GM12878 (cell line): ENCODE results near the gene SLF2. TPM values are rescaled to one million over a fixed set of nuclear protein-coding genes. Genes with fewer than 3 reads are reported as not detected.

ENCODE experiments used
- ATAC-seq: fragments of 200-7000 bp; cut with Tn5 transposase; 3 replicates; pipeline ENCODE4 v1.9.1; 2020; ENCODE audit warnings: mild to moderate bottlenecking, moderate library complexity
- BruUV-seq: library from RNA; stranded (reverse); fragments of 400-500 nt; replicated peaks from 2 replicates; lab custom pipeline; 2021; lab: Mats Ljungman, UMichigan
- CTCF ChIA-PET: fragments of 300-600 bp; sonication (Branson Sonifier 250); formaldehyde crosslinking; extraction: SDS; loops from one replicate; lab custom pipeline; 2021; ENCODE audit warnings: inconsistent platforms; lab: Yijun Ruan, JAX
- POLR2A ChIA-PET: fragments of 350-600 bp; formaldehyde crosslinking; extraction: SDS; loops from one replicate; lab custom pipeline; 2021; ENCODE audit warnings: inconsistent platforms; lab: Charles Lee
- RAD21 ChIA-PET: fragments of 300-600 bp; sonication (Branson Sonifier 250); formaldehyde crosslinking; loops from one replicate; lab custom pipeline; 2023; ENCODE audit warnings: antibody characterized with exemption; ENCODE audit not compliant: unreplicated experiment; lab: Charles Lee
- SMC1A ChIA-PET: fragments of 300-600 bp; sonication (Branson Sonifier 250); formaldehyde crosslinking; loops from one replicate; lab custom pipeline; 2023; ENCODE audit not compliant: unreplicated experiment, uncharacterized antibody; lab: Charles Lee
- DNase-seq: peaks from one replicate; pipeline ENCODE4 v3.0.0-alpha.2; 2011; ENCODE audit warnings: low read depth, low spot score
- FAIRE-seq: peaks from 3 replicates; lab custom pipeline; 2011; peaks lifted over from hg19 to GRCh38; lab: Jason Lieb, UNC
- H2AFZ ChIP-seq: 2 replicates; pipeline ENCODE4 v1.6.0; 2011; ENCODE audit warnings: low read depth, low read length, control low read depth; ENCODE audit not compliant: control insufficient read depth
- H3K27ac ChIP-seq: 2 replicates; pipeline ENCODE4 v1.5.1; 2011; ENCODE audit warnings: control low read depth; ENCODE audit not compliant: control insufficient read depth, insufficient read depth
- H3K27me3 ChIP-seq, 2 experiments: replicated peaks in 1 of 2; 2 replicates each; pipeline versions ENCODE4 v1.6.0 to v1.6.1; 2011; ENCODE audit warnings: low read length in 1 of 2; ENCODE audit not compliant: control insufficient read depth in 2 of 2, insufficient read depth in 2 of 2
- H3K36me3 ChIP-seq, 2 experiments: 2 replicates each; pipeline ENCODE4 v1.5.1; 2011; ENCODE audit warnings: low read length in 1 of 2; ENCODE audit not compliant: control insufficient read depth in 2 of 2, insufficient read depth in 2 of 2
- H3K4me1 ChIP-seq: 2 replicates; pipeline ENCODE4 v1.6.1; 2011; ENCODE audit warnings: mild to moderate bottlenecking, low read length, moderate library complexity, mixed read lengths; ENCODE audit not compliant: control insufficient read depth, insufficient read depth
- H3K4me2 ChIP-seq: 2 replicates; pipeline ENCODE4 v1.6.0; 2011; ENCODE audit warnings: control low read depth; ENCODE audit not compliant: control insufficient read depth, insufficient read depth
- H3K4me3 ChIP-seq: fragments of 200-600 bp; sonication (generic); 2 replicates; pipeline ENCODE4 v1.5.1; 2016
- H3K79me2 ChIP-seq: 2 replicates; pipeline ENCODE4 v1.6.0; 2011; ENCODE audit warnings: low read length; ENCODE audit not compliant: control insufficient read depth, insufficient read depth
- H3K9ac ChIP-seq: 2 replicates; pipeline ENCODE4 v1.8.0; 2011; ENCODE audit warnings: low read length, control low read depth, mixed read lengths; ENCODE audit not compliant: control insufficient read depth, insufficient read depth
- H3K9me3 ChIP-seq: replicated peaks from 3 replicates; pipeline ENCODE4 v1.5.1; 2011; ENCODE audit warnings: mild to moderate bottlenecking, low read length; ENCODE audit not compliant: control insufficient read depth, insufficient read depth
- H4K20me1 ChIP-seq: 2 replicates; pipeline ENCODE4 v1.6.0; 2011; ENCODE audit not compliant: control insufficient read depth, insufficient read depth
- ATF2 ChIP-seq: IDR thresholded peaks from 2 replicates; pipeline ENCODE4 v1.6.1; 2012; ENCODE audit warnings: low read length, inconsistent platforms
- BCL11A ChIP-seq: IDR thresholded peaks from 2 replicates; pipeline ENCODE4 v1.6.1; 2011; ENCODE audit warnings: low read depth, low read length
- CREM ChIP-seq: IDR thresholded peaks from 2 replicates; pipeline ENCODE4 v1.6.1; 2014; ENCODE audit warnings: antibody characterized with exemption, low read depth
- CTCF ChIP-seq, 3 experiments: IDR thresholded peaks in 2 of 3; conservative IDR thresholded peaks in 1 of 3; 2 replicates each; pipeline ENCODE4 v1.5.1; 2011; ENCODE audit warnings: low read depth in 3 of 3, low read length in 3 of 3, mild to moderate bottlenecking in 3 of 3, control low read depth in 2 of 3, moderate library complexity in 2 of 3, inconsistent platforms in 1 of 3, mixed read lengths in 1 of 3; ENCODE audit not compliant: control insufficient read depth in 2 of 3, insufficient read depth in 1 of 3; ENCODE audit errors: extremely low read depth in 1 of 3
- JUNB ChIP-seq: IDR thresholded peaks from 2 replicates; pipeline ENCODE4 v1.6.1; 2016; ENCODE audit warnings: antibody characterized with exemption, mild to moderate bottlenecking
- NFIC ChIP-seq: IDR thresholded peaks from 2 replicates; pipeline ENCODE4 v1.6.1; 2012; ENCODE audit warnings: low read depth, mild to moderate bottlenecking, inconsistent platforms, low read length, moderate library complexity
- PKNOX1 ChIP-seq: fragments of 450-650 bp; IDR thresholded peaks from 2 replicates; pipeline ENCODE4 v1.6.1; 2016; ENCODE audit warnings: mild to moderate bottlenecking
- PML ChIP-seq: IDR thresholded peaks from 2 replicates; pipeline ENCODE4 v1.6.1; 2012; ENCODE audit warnings: low read length, inconsistent platforms
- SMC3 ChIP-seq: IDR thresholded peaks from 2 replicates; pipeline ENCODE4 v1.6.1; 2011; ENCODE audit warnings: low read length, improper control_type of control experiment, borderline replicate concordance
- SRF ChIP-seq, 2 experiments: IDR thresholded peaks; 2 replicates each; pipeline ENCODE4 v1.6.1; 2011; ENCODE audit warnings: low read depth in 2 of 2, low read length in 2 of 2, mild to moderate bottlenecking in 1 of 2, moderate library complexity in 1 of 2
- USF1 ChIP-seq: IDR thresholded peaks from 2 replicates; pipeline ENCODE4 v1.6.1; 2011; ENCODE audit warnings: borderline replicate concordance, low read depth, mild to moderate bottlenecking, moderate library complexity, mixed read lengths, low read length; ENCODE audit not compliant: insufficient read depth; ENCODE audit errors: extremely low read length
- ZBTB33 ChIP-seq: fragments of 450-650 bp; IDR thresholded peaks from 2 replicates; pipeline ENCODE4 v1.6.1; 2017; ENCODE audit warnings: mild to moderate bottlenecking
- ZNF207 ChIP-seq: fragments of 450-650 bp; IDR thresholded peaks from 2 replicates; pipeline ENCODE4 v1.6.1; 2014; ENCODE audit warnings: antibody characterized with exemption, mild to moderate bottlenecking, borderline replicate concordance
- ZNF274 ChIP-seq: IDR thresholded peaks from one replicate; pipeline ENCODE4 v1.8.0; 2011; ENCODE audit not compliant: insufficient read length, insufficient read depth
- ZNF384 ChIP-seq: IDR thresholded peaks from 2 replicates; pipeline ENCODE4 v1.6.1; 2012; ENCODE audit warnings: low read depth, mild to moderate bottlenecking, low read length, improper control_type of control experiment, borderline replicate concordance
- WGBS: methylation state at CpG from one replicate; pipeline ENCODE4 v1.1.6; 2016; ENCODE audit warnings: low lambda C conversion rate; ENCODE audit not compliant: insufficient replicate concordance, insufficient coverage; ENCODE audit errors: missing lambda C conversion rate; 5-methylcytosine and 5-hydroxymethylcytosine counted together
- in situ Hi-C: fragments of 300-500 bp; cut with MboI; formaldehyde crosslinking; loops from 9 replicates; pipeline ENCODE4 v1.14.3; 2018; ENCODE audit warnings: mixed read lengths
- intact Hi-C: fragments of 100-400 bp; cut with micrococcal nuclease; formaldehyde crosslinking; loops from one replicate; pipeline ENCODE4 v1.14.2; 2022; ENCODE audit not compliant: unreplicated experiment
- polyA plus RNA-seq, 11 experiments: library from polyadenylated mRNA; depleted of rRNA in 4 of 11; unstranded in 6 of 11; stranded (reverse) in 5 of 11; fragments of >200 nt; fragmentation: Nextera tagmentation in 4 of 11; fragmentation: Illumina TruSeq in 1 of 11; extraction: Ambion mirVana in 4 of 11; extraction: Trizol in 1 of 11; gene quantifications; 1 replicate in 1 of 11; 2 replicates in 10 of 11; pipeline versions ENCODE4 v1.2.1 to v1.2.3, GENCODE V29; 2011 to 2016; ENCODE audit warnings: inconsistent platforms in 2 of 11, missing spikeins in 2 of 11, low read depth in 1 of 11
- total RNA-seq, 4 experiments: library from RNA; depleted of rRNA in 3 of 4; stranded (reverse); fragments of >200 nt in 3 of 4; fragmentation: Illumina TruSeq in 1 of 4; extraction: Trizol in 1 of 4; gene quantifications; 2 replicates each; pipeline versions ENCODE4 v1.2.1 to v1.2.3, GENCODE V29; 2013 to 2021

SLF2 gene
- total and polyA plus RNA-seq, 10 of the 15 experiments (the other 5 are each of a cell fraction or from before 2014, with no cell fraction given), result 3.0 to 25.2 (median 17.9) TPM

- H3K36me3 ChIP-seq, result no peaks in the 10 kb centered on the region
- no TSS peak for BruUV-seq
- no peaks in the 10 kb centered on the region for H3K9me3 ChIP-seq
- FAIRE-seq (no peak), DNase-seq (no peak), ATAC-seq (no peak)
- H3K27ac ChIP-seq, result no peak overlapping the region
- no peaks in the 10 kb centered on the region; a peak in 1 of 4 replicates for H3K27me3 ChIP-seq
- H2AFZ ChIP-seq, result no peak overlapping the region
- H3K9ac ChIP-seq, result no peak overlapping the region
- CTCF ChIA-PET, result interaction anchor here (0.5 to 1.4 kb wide), 5 partner anchors 21 to 353 kb away, joined by 3 to 4 read pairs (median 3); no protein-coding TSS in a partner anchor
- SMC1A ChIA-PET, result interaction anchor here (1.8 kb wide), 1 partner anchor 14 kb away, joined by 5 read pairs; no protein-coding TSS in a partner anchor
- H4K20me1 ChIP-seq, result no peaks in the 10 kb centered on the region
- intact Hi-C loops, result loop anchor here (5.0 to 10.0 kb wide), 3 partner anchors 130 to 538 kb away; partner anchors contain the start of gene PAX2
- RAD21 ChIA-PET, result interaction anchor here (0.6 kb wide), 1 partner anchor 125 kb away, joined by 3 read pairs; the partner anchor contains the start of gene LZTS2
- H3K4me1 ChIP-seq, result no peaks in the 10 kb centered on the region
- POLR2A ChIA-PET, result interaction anchor here (0.6 kb wide), 1 partner anchor 228 kb away, joined by 3 read pairs; no protein-coding TSS in a partner anchor
- 40% methylated on average over 19 of the region's 20 CpGs for WGBS
- H3K4me3 ChIP-seq, result no peak overlapping the region
- H3K4me2 ChIP-seq, result no peak overlapping the region
- in situ Hi-C loops, result loop anchor here (5.0 kb wide), 1 partner anchor 203 kb away; no protein-coding TSS in a partner anchor
- H3K79me2 ChIP-seq, result no peaks in the 10 kb centered on the region
- no peak for TF ChIP-seq ZNF207
- no peak for TF ChIP-seq ZBTB33
- TF ChIP-seq ZNF274, result no peak
- no peak for TF ChIP-seq ZNF384
- TF ChIP-seq NFIC, result no peak
- no peak for TF ChIP-seq CREM
- TF ChIP-seq BCL11A, result no peak
- no peak for TF ChIP-seq PKNOX1
- no peak for TF ChIP-seq USF1
- TF ChIP-seq SRF (IDR thresholded peaks at IDR 0.05; ENCODE audit: low read depth in 2 of 2, low read length in 2 of 2), result no peak
- TF ChIP-seq JUNB, result no peak
- no peak for TF ChIP-seq SMC3
- no peak for TF ChIP-seq PML
- no peak for TF ChIP-seq CTCF (IDR thresholded peaks at IDR 0.05 in 2 of 3, conservative IDR thresholded peaks at IDR 0.05 in 1 of 3; ENCODE audit: control insufficient read depth in 2 of 3, extremely low read depth in 1 of 3, insufficient read depth in 1 of 3, low read depth in 3 of 3, low read length in 3 of 3)
- no peak for TF ChIP-seq ATF2
Measured at GRCh38 chr10:100874702-100875483, 37.9 kb upstream of the SLF2 start.
